KOPT-K1 (cell line): ENCODE data around the gene ANKEF1.

ENCODE experiments used
- H3K27ac ChIP-seq: fragments of 200-600 bp; sonication (generic); 2 replicates; pipeline ENCODE4 v1.5.1; 2016; ENCODE audit warnings: antibody characterized with exemption, mild to moderate bottlenecking, low read depth, low read length; ENCODE audit not compliant: poor library complexity, severe bottlenecking
- H3K36me3 ChIP-seq: fragments of 200-600 bp; sonication (generic); 2 replicates; pipeline ENCODE4 v1.5.1; 2017; ENCODE audit warnings: antibody characterized with exemption, mild to moderate bottlenecking, low read length, moderate library complexity; ENCODE audit not compliant: insufficient read depth
- H3K9me3 ChIP-seq: fragments of 200-600 bp; sonication (generic); 2 replicates; pipeline ENCODE4 v1.5.1; 2017; ENCODE audit warnings: antibody characterized with exemption, low read length, mild to moderate bottlenecking; ENCODE audit not compliant: insufficient read depth, poor library complexity, severe bottlenecking

Gene ANKEF1

GRCh38 chr20:10034717-10035571, at the start of gene ANKEF1:
ANKEF1 (plus strand) TSS chr20:10034987; CDS start chr20:10038302, 3,315 bp downstream.
- no peaks in the 10 kb centered on the region for H3K36me3 ChIP-seq
- no peaks in the 10 kb centered on the region for H3K9me3 ChIP-seq
- H3K27ac ChIP-seq = peak within 1 kb of the TSS; percentile 35

GRCh38 chr20:9985281-9985680, 49.5 kb upstream of the ANKEF1 start:
- Histone ChIP-seq H3K27ac (no peak overlapping the region), H3K9me3 (no peaks in the 10 kb centered on the region), H3K36me3 (no peaks in the 10 kb centered on the region)

GRCh38 chr20:9985773-9986172, 49.0 kb upstream of the ANKEF1 start:
- H3K27ac ChIP-seq = no peak overlapping the region
- no peaks in the 10 kb centered on the region for H3K36me3 ChIP-seq
- no peaks in the 10 kb centered on the region for H3K9me3 ChIP-seq

- no peaks in the 10 kb centered on the region for H3K9me3 ChIP-seq
- H3K36me3 ChIP-seq = no peaks in the 10 kb centered on the region
- H3K27ac ChIP-seq = no peak overlapping the region
Observed at GRCh38 chr20:9989066-9989724, 45.6 kb upstream of the ANKEF1 start.

DNA sequence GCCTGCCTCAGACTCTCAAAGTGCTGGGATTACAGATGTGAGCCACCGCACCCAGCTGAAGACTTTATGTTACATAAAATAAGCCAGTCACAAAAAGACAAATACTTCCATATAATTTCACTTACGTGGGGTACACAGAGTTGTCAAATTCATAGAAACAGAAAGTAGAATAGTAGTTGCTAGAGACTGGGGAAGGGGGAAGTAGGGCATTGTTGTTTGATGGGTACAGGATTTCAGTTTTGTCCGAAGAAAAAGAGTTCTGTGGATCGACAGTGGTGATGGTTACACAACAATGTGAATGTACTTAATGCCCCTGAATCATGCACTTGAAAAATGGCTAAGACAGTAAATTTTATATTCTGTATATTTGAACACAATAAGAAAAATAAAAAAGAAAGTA, 41.6 kb upstream of the ANKEF1 start:
- H3K9me3 ChIP-seq = no peaks in the 10 kb centered on the region
- H3K27ac ChIP-seq = no peak overlapping the region

DNA sequence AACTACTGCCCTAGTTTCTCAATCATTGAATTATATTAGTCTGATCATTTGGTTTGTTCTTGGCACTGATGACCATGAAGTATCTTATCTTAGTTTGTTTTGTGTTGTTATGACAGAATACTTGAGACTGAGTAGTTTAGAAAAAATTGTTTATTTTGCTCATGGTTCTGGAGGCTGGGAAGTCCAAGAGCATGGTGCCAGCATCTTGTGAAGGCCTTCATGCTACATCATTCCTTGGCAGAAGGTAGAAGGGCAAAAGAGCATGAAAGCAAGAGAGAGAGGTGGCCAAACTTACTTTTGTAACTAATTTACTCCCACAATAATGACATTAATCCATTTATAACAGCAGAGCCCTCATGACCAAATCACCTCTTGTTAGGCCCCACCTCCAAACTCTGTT, 40.1 kb upstream of the ANKEF1 start:
- Histone ChIP-seq H3K9me3 (no peaks in the 10 kb centered on the region), H3K36me3 (no peaks in the 10 kb centered on the region), H3K27ac (no peak overlapping the region)

More for the DNA sequence above, 41.6 kb upstream of the ANKEF1 start:
- H3K36me3 ChIP-seq = no peaks in the 10 kb centered on the region

GRCh38 chr20:9995510-9996272, 39.1 kb upstream of the ANKEF1 start:
- H3K9me3 ChIP-seq = no peaks in the 10 kb centered on the region
- no peaks in the 10 kb centered on the region for H3K36me3 ChIP-seq
- no peak overlapping the region for H3K27ac ChIP-seq

GRCh38 chr20:9996944-9997343, 37.8 kb upstream of the ANKEF1 start:
- no peaks in the 10 kb centered on the region for H3K9me3 ChIP-seq
- no peak overlapping the region for H3K27ac ChIP-seq
- H3K36me3 ChIP-seq = no peaks in the 10 kb centered on the region

GRCh38 chr20:9999645-10000044, 35.1 kb upstream of the ANKEF1 start:
- H3K9me3 ChIP-seq = no peaks in the 10 kb centered on the region
- no peak overlapping the region for H3K27ac ChIP-seq
- no peaks in the 10 kb centered on the region for H3K36me3 ChIP-seq

DNA sequence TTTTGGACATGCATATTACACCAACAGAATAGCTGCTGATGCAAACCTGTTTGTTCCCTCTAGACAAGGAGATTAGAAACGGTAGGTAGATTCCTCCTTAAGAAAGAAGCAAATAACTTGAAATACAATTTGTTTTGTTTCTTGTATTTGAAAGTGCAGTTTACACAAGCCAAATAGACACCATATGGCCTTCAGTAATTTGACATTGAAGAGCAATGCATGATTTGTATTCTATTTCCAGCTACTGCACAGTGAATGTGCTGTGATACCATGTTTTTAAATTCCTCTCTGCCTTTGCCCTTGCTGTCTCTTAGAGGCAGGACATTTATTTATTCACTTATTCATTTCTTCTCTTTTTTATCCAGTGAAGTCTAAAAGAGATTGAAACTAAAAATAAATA, 31.9 kb upstream of the ANKEF1 start:
- Histone ChIP-seq H3K27ac (no peak overlapping the region), H3K9me3 (no peaks in the 10 kb centered on the region), H3K36me3 (no peaks in the 10 kb centered on the region)

- no peaks in the 10 kb centered on the region for H3K36me3 ChIP-seq
- no peaks in the 10 kb centered on the region for H3K9me3 ChIP-seq
- H3K27ac ChIP-seq = no peak overlapping the region
Observed at GRCh38 chr20:10004900-10005299, 29.9 kb upstream of the ANKEF1 start.

- H3K36me3 ChIP-seq = no peaks in the 10 kb centered on the region
- no peak overlapping the region for H3K27ac ChIP-seq
- no peaks in the 10 kb centered on the region for H3K9me3 ChIP-seq
Observed at GRCh38 chr20:10005885-10006284, 28.9 kb upstream of the ANKEF1 start.

- Histone ChIP-seq H3K36me3 (no peaks in the 10 kb centered on the region), H3K9me3 (no peaks in the 10 kb centered on the region), H3K27ac (no peak overlapping the region)
Observed at GRCh38 chr20:10006447-10007090, 28.2 kb upstream of the ANKEF1 start.

GRCh38 chr20:10007158-10007557, 27.6 kb upstream of the ANKEF1 start:
- H3K27ac ChIP-seq = no peak overlapping the region
- H3K9me3 ChIP-seq = no peaks in the 10 kb centered on the region
- H3K36me3 ChIP-seq = no peaks in the 10 kb centered on the region

GRCh38 chr20:10007747-10008146, 27.0 kb upstream of the ANKEF1 start:
- no peaks in the 10 kb centered on the region for H3K36me3 ChIP-seq
- H3K9me3 ChIP-seq = no peaks in the 10 kb centered on the region
- H3K27ac ChIP-seq = no peak overlapping the region
